SK-N-SH (cell line): Measurements from ENCODE around the gene ABCA10. TPM values are rescaled to one million over a fixed set of nuclear protein-coding genes. Genes with fewer than 3 reads are reported as not detected.

Source experiments
- CTCF ChIA-PET: fragments of 300-600, 350-600 bp; formaldehyde crosslinking; extraction: SDS; loops from one replicate; lab custom pipeline; 2021; lab: Yijun Ruan, JAX
- POLR2A ChIA-PET: fragments of 350-600 bp; sonication (Branson Sonifier 250); formaldehyde crosslinking; extraction: SDS; loops from one replicate; lab custom pipeline; 2020; ENCODE audit warnings: antibody characterized with exemption, inconsistent platforms; lab: Yijun Ruan, JAX
- DNase-seq: peaks from one replicate; pipeline ENCODE4 v3.0.0; 2012
- H2AFZ ChIP-seq: fragments of 200-600 bp; sonication (generic); 2 replicates; pipeline ENCODE4 v1.8.1; 2016; ENCODE audit warnings: antibody characterized with exemption, mild to moderate bottlenecking, low read depth
- H3F3A ChIP-seq: fragments of 200-600 bp; sonication (generic); replicated peaks from 2 replicates; pipeline ENCODE3; 2016; ENCODE audit warnings: antibody characterized with exemption, mild to moderate bottlenecking; ENCODE audit not compliant: insufficient read depth
- H3K27ac ChIP-seq, 2 experiments: fragments of 200-500 bp in 1 of 2; fragments of 200-600 bp in 1 of 2; sonication (Bioruptor generic) in 1 of 2; sonication (generic), shearing (Covaris generic) in 1 of 2; 2 replicates each; pipeline versions ENCODE4 v1.5.1 to v1.6.1; 2014 to 2016; ENCODE audit warnings: low read depth in 2 of 2, inconsistent platforms in 1 of 2, low read length in 1 of 2, mild to moderate bottlenecking in 1 of 2, mixed read lengths in 1 of 2
- H3K27me3 ChIP-seq: fragments of 200-600 bp; sonication (generic), shearing (Covaris generic); 2 replicates; pipeline ENCODE4 v1.6.1; 2016; ENCODE audit warnings: mixed run types; ENCODE audit not compliant: insufficient read depth
- H3K36me3 ChIP-seq, 2 experiments: fragments of 200-500 bp in 1 of 2; fragments of 200-600 bp in 1 of 2; sonication (Bioruptor generic) in 1 of 2; sonication (generic) in 1 of 2; replicated peaks in 1 of 2; 2 replicates each; pipeline versions ENCODE3 to v1.5.1; 2014 to 2016; ENCODE audit warnings: low read length in 1 of 2, mild to moderate bottlenecking in 1 of 2; ENCODE audit not compliant: insufficient read depth in 2 of 2, control insufficient read depth in 1 of 2
- H3K4me1 ChIP-seq, 2 experiments: fragments of 200-500 bp in 1 of 2; fragments of 200-600 bp in 1 of 2; sonication (Bioruptor generic) in 1 of 2; sonication (generic), shearing (Covaris generic) in 1 of 2; 2 replicates each; pipeline versions ENCODE4 v1.5.1 to v1.6.1; 2014 to 2016; ENCODE audit warnings: low read depth in 1 of 2, low read length in 1 of 2, mixed run types in 1 of 2; ENCODE audit not compliant: insufficient read depth in 2 of 2, control insufficient read depth in 1 of 2
- H3K4me2 ChIP-seq: fragments of 200-600 bp; sonication (generic), shearing (Covaris generic); 2 replicates; pipeline ENCODE4 v1.6.1; 2017; ENCODE audit warnings: mixed run types
- H3K4me3 ChIP-seq, 2 experiments: fragments of 200-500 bp in 1 of 2; fragments of 200-600 bp in 1 of 2; sonication (Bioruptor generic) in 1 of 2; sonication (generic), shearing (Covaris generic) in 1 of 2; 2 replicates each; pipeline versions ENCODE4 v1.5.1 to v1.8.1; 2014 to 2016; ENCODE audit warnings: low read depth in 2 of 2, inconsistent platforms in 1 of 2, low read length in 1 of 2, mild to moderate bottlenecking in 1 of 2, mixed read lengths in 1 of 2, moderate library complexity in 1 of 2
- H3K79me2 ChIP-seq: fragments of 200-600 bp; sonication (generic); 2 replicates; pipeline ENCODE4 v1.8.1; 2017; ENCODE audit warnings: mild to moderate bottlenecking; ENCODE audit not compliant: insufficient read depth
- H3K9ac ChIP-seq: fragments of 200-600 bp; sonication (generic); 2 replicates; pipeline ENCODE4 v1.6.1; 2017; ENCODE audit warnings: mixed run types
- H3K9me2 ChIP-seq: fragments of 200-600 bp; sonication (generic); 2 replicates; pipeline ENCODE4 v1.6.1; 2017; ENCODE audit warnings: mixed run types
- H3K9me3 ChIP-seq: fragments of 200-600 bp; sonication (generic); 2 replicates; pipeline ENCODE4 v1.6.1; 2017; ENCODE audit warnings: mixed run types, mild to moderate bottlenecking, moderate library complexity
- H4K20me1 ChIP-seq: fragments of 200-600 bp; sonication (generic); 2 replicates; pipeline ENCODE4 v1.6.1; 2017; ENCODE audit warnings: mild to moderate bottlenecking, mixed run types; ENCODE audit not compliant: insufficient read depth
- CHD2 ChIP-seq: fragments of 150-350 bp; IDR thresholded peaks from 2 replicates; pipeline ENCODE4 v1.6.1; 2018; ENCODE audit warnings: low read length; ENCODE audit not compliant: partially characterized antibody
- ELF1 ChIP-seq: IDR thresholded peaks from 2 replicates; pipeline ENCODE4 v1.4.0; 2012
- EP300 ChIP-seq, 2 experiments: IDR thresholded peaks; 2 replicates each; pipeline versions ENCODE4 v1.4.0 to v1.6.1; 2012; ENCODE audit warnings: borderline replicate concordance in 1 of 2, low read depth in 1 of 2, low read length in 1 of 2
- FOSL2 ChIP-seq: IDR thresholded peaks from 2 replicates; pipeline ENCODE4 v1.4.0; 2012; ENCODE audit warnings: low read depth, mild to moderate bottlenecking, moderate library complexity, borderline replicate concordance
- FOXJ3 ChIP-seq: sonication (generic); formaldehyde crosslinking; IDR thresholded peaks from 2 replicates; pipeline ENCODE4 v1.5.1; 2020; ENCODE audit warnings: mild to moderate bottlenecking, missing genetic modification reagents
- MEF2A ChIP-seq: IDR thresholded peaks from 2 replicates; pipeline ENCODE4 v1.4.0; 2012; ENCODE audit warnings: low read depth, borderline replicate concordance
- NRF1 ChIP-seq: IDR thresholded peaks from 2 replicates; pipeline ENCODE4 v1.6.1; 2012; ENCODE audit warnings: low read depth, mild to moderate bottlenecking, low read length
- RCOR1 ChIP-seq: fragments of 150-350 bp; IDR thresholded peaks from 2 replicates; pipeline ENCODE4 v1.6.1; 2017; ENCODE audit warnings: antibody characterized with exemption, low read length
- RFX5 ChIP-seq: IDR thresholded peaks from 2 replicates; pipeline ENCODE4 v1.6.1; 2012; ENCODE audit warnings: mild to moderate bottlenecking, improper control_type of control experiment, low read length
- SIN3A ChIP-seq: IDR thresholded peaks from 2 replicates; pipeline ENCODE4 v1.6.1; 2012; ENCODE audit warnings: low read depth, mild to moderate bottlenecking, low read length, moderate library complexity, borderline replicate concordance
- TAF1 ChIP-seq: IDR thresholded peaks from 2 replicates; pipeline ENCODE4 v1.6.1; 2012; ENCODE audit warnings: low read depth, mild to moderate bottlenecking, low read length, moderate library complexity, borderline replicate concordance
- TCF12 ChIP-seq: IDR thresholded peaks from 2 replicates; pipeline ENCODE4 v1.4.0; 2012
- TEAD4 ChIP-seq: IDR thresholded peaks from 2 replicates; pipeline ENCODE4 v1.4.0; 2012; ENCODE audit warnings: mild to moderate bottlenecking, borderline replicate concordance; ENCODE audit not compliant: insufficient read depth
- WGBS: methylation state at CpG from one replicate; pipeline ENCODE4 v1.1.6; 2017; ENCODE audit warnings: low lambda C conversion rate; 5-methylcytosine and 5-hydroxymethylcytosine counted together
- polyA plus RNA-seq, 3 experiments: library from polyadenylated mRNA; depleted of rRNA; stranded (reverse); fragments of >200 nt; gene quantifications; 2 replicates each; pipeline ENCODE4 v1.2.3, GENCODE V29; 2012
- TF ChIP-seq, protein P1 (sequence below): fragments of 200-600 bp; sonication (generic); IDR thresholded peaks from 2 replicates; pipeline ENCODE4 v1.6.1; 2017; ENCODE audit warnings: antibody characterized with exemption, mild to moderate bottlenecking, moderate library complexity
- TF ChIP-seq, protein P2 (sequence below): IDR thresholded peaks from 2 replicates; pipeline ENCODE4 v1.4.0; 2012; ENCODE audit warnings: low read depth, borderline replicate concordance
- TF ChIP-seq, protein P3 (sequence below): fragments of 150-350 bp; IDR thresholded peaks from 2 replicates; pipeline ENCODE4 v1.6.1; 2016; ENCODE audit warnings: mild to moderate bottlenecking, low read depth, low read length
- TF ChIP-seq, protein P4 (sequence below): IDR thresholded peaks from 2 replicates; pipeline ENCODE4; 2012

ABCA10 gene
- polyA plus RNA-seq, 1 of the 3 experiments (the other 2 are of a cell fraction): 0.07 TPM

DNA sequence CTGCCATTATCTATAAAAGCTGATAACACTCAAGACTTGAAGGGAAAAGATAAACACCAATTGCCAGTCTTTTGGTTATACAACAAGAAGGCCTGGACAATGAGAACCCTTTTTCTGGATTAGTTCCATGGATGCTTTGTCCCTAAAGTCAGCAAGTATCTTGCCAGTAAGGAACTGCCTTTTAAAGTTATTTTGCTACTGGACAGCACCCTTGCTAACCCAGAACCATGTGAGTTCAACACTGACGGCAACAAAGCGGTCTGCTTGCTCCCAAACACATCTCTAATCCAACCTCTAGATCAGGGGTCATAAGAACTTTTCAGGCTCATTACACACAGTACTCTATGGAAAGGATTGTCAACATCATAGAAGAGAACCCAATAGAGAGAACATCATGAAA, 61.7 kb downstream of the ABCA10 start:
- Histone ChIP-seq H3K27ac (no peak overlapping the region), H3K27me3 (no peaks in the 10 kb centered on the region), H3K4me1 (no peaks in the 10 kb centered on the region; a peak in 1 of 4 replicates), H3K4me2 (no peak overlapping the region), H3K9me3 (no peaks in the 10 kb centered on the region), H3K9me2 (no peaks in the 10 kb centered on the region), H3F3A (no peaks in the 10 kb centered on the region), H4K20me1 (no peaks in the 10 kb centered on the region), H3K36me3 (no peaks in the 10 kb centered on the region), H2AFZ (no peak overlapping the region), H3K4me3 (no peak overlapping the region), H3K79me2 (no peaks in the 10 kb centered on the region), H3K9ac (no peak overlapping the region)
- 44% methylated on average over 2 of the region's 2 CpGs for WGBS
- no peak for DNase-seq
- ChIA-PET POLR2A (no interaction called here), CTCF (interaction anchor here (1.4 kb wide), 1 partner anchor 16 kb away, joined by 3 read pairs; no protein-coding TSS in a partner anchor)
- TF ChIP-seq CHD2 (no peak), RCOR1 (no peak), MEF2A (no peak), FOXJ3 (CRISPR knock-in tag) (no peak), ELF1 (no peak), EP300 (IDR thresholded peaks at IDR 0.05; ENCODE audit: borderline replicate concordance in 1 of 2, low read depth in 1 of 2, low read length in 1 of 2) (no peak), SIN3A (no peak), RFX5 (no peak), TCF12 (no peak), TAF1 (no peak), FOSL2 (no peak), NRF1 (no peak), TEAD4 (no peak)
- TF ChIP-seq, protein P1, sequence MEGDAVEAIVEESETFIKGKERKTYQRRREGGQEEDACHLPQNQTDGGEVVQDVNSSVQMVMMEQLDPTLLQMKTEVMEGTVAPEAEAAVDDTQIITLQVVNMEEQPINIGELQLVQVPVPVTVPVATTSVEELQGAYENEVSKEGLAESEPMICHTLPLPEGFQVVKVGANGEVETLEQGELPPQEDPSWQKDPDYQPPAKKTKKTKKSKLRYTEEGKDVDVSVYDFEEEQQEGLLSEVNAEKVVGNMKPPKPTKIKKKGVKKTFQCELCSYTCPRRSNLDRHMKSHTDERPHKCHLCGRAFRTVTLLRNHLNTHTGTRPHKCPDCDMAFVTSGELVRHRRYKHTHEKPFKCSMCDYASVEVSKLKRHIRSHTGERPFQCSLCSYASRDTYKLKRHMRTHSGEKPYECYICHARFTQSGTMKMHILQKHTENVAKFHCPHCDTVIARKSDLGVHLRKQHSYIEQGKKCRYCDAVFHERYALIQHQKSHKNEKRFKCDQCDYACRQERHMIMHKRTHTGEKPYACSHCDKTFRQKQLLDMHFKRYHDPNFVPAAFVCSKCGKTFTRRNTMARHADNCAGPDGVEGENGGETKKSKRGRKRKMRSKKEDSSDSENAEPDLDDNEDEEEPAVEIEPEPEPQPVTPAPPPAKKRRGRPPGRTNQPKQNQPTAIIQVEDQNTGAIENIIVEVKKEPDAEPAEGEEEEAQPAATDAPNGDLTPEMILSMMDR: no peak
- TF ChIP-seq, protein P2, sequence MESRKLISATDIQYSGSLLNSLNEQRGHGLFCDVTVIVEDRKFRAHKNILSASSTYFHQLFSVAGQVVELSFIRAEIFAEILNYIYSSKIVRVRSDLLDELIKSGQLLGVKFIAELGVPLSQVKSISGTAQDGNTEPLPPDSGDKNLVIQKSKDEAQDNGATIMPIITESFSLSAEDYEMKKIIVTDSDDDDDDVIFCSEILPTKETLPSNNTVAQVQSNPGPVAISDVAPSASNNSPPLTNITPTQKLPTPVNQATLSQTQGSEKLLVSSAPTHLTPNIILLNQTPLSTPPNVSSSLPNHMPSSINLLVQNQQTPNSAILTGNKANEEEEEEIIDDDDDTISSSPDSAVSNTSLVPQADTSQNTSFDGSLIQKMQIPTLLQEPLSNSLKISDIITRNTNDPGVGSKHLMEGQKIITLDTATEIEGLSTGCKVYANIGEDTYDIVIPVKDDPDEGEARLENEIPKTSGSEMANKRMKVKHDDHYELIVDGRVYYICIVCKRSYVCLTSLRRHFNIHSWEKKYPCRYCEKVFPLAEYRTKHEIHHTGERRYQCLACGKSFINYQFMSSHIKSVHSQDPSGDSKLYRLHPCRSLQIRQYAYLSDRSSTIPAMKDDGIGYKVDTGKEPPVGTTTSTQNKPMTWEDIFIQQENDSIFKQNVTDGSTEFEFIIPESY: no peak
- TF ChIP-seq, protein P3, sequence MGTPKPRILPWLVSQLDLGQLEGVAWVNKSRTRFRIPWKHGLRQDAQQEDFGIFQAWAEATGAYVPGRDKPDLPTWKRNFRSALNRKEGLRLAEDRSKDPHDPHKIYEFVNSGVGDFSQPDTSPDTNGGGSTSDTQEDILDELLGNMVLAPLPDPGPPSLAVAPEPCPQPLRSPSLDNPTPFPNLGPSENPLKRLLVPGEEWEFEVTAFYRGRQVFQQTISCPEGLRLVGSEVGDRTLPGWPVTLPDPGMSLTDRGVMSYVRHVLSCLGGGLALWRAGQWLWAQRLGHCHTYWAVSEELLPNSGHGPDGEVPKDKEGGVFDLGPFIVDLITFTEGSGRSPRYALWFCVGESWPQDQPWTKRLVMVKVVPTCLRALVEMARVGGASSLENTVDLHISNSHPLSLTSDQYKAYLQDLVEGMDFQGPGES: no peak
- TF ChIP-seq, protein P4, sequence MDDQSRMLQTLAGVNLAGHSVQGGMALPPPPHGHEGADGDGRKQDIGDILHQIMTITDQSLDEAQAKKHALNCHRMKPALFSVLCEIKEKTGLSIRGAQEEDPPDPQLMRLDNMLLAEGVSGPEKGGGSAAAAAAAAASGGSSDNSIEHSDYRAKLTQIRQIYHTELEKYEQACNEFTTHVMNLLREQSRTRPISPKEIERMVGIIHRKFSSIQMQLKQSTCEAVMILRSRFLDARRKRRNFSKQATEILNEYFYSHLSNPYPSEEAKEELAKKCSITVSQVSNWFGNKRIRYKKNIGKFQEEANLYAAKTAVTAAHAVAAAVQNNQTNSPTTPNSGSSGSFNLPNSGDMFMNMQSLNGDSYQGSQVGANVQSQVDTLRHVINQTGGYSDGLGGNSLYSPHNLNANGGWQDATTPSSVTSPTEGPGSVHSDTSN: no peak
